C1 segment of cervical spinal cord (tissue), 14 donors: ENCODE results near the gene CTNNA3.

Source experiments
- DNase-seq, 14 donors: peaks; one replicate each; lab custom pipeline; 2025; lab: John Stamatoyannopoulos, UW

Gene CTNNA3

DNA sequence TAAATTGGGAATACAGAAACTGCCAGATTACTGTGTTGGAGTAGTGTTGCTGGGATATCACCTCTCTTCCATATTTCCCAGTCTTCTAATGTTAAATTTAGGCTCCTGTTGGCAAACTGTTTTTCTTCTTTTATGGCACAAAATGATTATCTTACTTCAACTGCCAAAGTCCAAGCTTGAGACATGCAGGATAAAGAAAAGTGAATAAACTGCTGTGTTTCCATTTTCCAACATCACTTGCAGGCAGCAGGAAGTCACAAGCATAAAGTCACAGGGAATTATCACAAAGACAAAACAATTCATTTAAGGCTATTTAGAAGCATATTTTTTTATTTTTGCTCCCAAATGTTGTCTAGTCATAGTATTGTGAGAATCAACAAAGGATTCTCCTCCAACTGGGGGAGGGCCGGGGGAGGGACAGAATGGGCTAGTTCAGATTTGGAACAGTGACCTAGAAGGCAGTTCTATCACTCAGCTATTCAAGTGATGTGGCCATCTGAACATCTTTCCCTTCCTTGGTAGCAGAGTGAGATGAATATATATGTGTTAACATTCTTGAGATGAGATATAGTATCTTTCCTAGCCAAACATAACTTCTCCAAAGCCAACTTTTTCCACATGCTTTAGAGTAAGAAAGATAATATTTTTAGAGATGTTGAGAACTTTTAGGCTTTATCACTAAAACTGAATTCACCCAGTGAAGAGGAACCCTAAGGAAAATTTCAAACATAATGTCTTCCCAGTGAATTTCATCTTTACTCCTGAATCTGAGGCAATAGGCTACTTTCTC is 364.7 kb downstream of the CTNNA3 start:
- DNase-seq: no peak

DNA sequence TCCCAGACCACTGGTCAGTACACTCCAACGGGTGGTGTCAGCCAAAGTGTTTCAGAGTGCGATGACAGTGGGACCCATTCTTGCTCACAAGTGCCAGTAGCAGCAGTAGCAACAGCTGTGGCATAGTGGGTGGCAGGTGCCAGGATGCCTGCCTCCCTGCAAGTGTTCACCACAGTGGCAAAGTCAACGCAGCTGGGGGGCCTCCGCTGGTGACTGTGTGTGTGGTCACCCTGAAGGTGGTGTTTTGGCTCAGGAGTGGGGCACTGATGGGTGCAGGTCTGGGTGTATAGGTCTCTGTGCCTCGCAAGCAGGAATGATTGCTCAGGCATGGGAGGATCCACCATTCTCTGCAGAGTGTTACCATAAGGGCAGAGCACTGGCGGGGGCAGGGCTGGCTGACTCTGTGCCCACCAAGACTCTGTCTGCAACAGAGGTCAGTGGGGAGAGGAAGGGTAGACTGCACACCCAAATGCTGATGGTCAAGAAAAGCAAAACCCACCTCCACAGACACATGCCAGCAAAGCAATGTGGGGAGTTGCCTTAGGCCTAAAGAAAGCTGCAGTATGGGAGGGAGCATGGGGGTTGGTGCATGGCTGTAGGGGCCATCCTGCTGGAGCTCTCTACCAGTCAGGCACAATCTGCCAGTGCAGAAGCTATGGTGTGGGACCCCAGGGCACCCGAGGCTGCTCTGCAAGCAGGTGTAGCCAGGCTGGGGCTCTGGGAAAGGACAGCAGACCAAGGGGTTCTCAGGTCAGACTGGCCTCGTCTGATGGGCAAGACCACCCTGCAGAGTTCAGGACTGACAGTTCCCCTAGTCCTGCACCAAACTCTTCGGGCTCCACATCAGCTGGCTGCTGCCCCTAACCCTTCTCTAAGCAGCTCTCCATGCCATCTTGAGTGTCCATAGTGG is 368.1 kb downstream of the CTNNA3 start:
- no peak for DNase-seq

DNA sequence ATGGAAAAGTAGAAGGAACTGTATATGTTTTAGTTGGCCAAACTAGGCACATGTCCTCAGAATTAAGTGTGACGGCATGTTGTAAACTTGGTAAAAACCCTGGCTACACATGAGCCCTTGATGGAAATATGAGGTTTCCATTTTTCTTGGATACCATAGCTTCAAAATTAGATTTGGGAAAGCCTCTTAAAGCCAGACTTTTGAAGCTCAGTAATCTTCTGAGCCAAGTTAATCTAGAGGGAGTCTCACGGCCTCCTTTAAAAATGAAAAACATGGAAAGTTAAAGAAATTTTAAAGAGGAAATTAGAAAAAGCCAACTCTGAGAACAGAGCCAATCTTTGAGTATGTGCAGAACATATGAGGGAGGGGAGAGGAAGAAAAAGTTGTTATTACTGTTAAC is 376.0 kb downstream of the CTNNA3 start:
- no peak for DNase-seq

DNA sequence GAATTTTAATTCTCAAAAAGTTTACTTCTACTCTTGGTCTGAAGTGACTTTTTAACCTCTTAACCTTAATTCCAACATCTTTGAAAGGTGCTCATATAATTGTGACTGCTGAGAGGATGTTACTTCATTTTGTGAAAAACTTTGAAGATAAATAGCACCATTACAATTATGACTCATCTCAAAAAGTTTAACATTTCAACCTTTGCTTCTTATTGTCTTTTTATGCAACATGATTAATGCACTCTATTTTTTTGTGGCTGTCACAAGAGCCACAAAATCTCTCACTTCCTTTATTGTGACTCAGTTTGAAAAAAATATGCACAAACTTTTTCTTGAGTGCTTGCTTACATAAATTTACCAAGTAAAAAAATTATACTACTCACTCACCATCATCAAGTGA is 387.1 kb downstream of the CTNNA3 start:
- DNase-seq: no peak

DNA sequence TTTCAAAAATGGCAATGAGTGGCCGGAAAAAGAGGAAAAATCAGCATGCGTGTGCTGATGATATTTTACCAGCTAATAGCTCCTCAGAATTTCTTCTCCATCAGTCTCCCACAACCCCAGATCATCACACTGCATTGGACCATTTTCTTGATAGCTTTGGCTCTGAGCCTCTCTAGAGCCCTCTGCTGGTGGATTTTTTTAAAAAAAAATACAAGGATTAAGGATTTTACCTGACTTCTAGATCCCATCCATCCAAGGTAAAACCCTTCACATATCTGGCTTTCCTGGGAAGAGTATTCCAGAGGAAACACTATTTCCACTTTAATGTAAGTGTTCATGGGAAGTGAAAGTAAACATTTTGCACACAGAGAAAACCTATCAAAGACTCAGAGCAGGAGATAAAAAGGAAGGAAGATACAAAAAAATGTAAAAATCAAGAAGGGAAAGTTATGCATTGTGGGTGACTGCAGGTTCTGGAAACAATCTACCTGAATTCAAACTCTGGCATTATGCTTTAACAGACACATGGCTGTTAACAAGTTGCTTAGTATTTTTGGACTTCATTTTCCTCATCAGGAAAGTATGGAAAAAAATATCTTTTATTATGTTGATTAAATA is 389.3 kb downstream of the CTNNA3 start:
- peak in 1 of 14 donors; percentile 1 for DNase-seq

DNA sequence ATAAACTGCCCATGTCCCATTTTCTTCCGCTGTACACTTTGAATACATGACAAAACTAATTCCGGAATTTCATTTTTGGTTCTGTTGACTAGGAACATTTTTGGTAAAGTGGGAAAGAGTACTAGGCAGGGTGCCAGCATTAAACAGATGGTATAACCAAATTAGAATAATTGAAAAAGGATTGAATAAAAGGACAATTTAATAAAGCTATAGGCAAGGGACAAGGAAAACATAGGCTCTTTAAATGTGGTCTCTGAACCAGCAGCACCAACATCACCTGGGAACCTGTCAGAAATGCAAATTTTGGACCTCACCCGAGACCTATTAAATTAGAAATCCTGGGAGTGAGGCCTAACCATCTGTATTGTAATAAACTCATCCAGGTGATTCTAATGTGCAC is 393.3 kb downstream of the CTNNA3 start:
- DNase-seq: peak in 1 of 14 donors; percentile 29

DNA sequence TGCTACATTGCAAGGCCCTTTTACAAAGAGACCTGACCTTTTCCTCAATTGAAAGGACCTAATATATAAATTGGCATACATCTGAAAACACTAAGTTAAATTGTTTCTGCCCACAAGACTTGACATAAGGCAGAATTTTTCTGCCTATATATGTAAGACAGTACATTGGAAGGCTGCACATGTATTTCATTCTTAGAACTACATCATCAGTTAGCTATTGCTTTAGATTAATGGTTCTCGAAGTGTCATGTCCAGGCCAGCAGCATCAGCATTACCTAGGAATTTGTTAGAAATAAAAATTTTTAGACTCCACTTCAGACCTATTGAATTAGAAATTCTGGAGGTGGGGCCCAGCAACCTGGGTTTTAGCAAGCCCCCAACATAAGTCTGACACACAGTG is 396.2 kb downstream of the CTNNA3 start:
- no peak for DNase-seq

DNA sequence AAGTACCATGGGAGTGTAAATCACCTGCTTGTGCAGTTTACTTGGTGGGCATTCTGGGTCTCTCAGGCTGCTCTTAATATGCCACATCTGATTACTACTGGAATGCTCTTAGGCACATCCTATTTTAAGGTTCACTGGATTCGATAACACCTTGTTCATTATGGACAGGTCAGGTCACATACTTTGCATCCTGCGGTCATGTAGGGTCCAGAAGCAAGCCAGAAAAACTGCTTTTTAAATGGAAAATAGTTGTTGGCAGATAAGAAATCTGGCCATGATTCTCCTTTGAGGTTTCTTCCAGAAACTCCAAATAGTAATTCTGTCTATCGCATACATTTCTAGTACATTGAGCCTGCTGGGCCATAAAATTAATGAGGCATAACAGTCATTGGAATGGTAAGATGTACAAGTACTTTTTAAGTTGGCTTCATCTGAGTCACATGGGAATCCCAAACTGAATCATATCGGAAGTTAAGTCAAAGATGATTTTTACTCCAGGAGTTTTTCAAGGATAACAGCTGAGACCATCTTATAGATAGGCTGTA is 398.3 kb downstream of the CTNNA3 start:
- no peak for DNase-seq

DNA sequence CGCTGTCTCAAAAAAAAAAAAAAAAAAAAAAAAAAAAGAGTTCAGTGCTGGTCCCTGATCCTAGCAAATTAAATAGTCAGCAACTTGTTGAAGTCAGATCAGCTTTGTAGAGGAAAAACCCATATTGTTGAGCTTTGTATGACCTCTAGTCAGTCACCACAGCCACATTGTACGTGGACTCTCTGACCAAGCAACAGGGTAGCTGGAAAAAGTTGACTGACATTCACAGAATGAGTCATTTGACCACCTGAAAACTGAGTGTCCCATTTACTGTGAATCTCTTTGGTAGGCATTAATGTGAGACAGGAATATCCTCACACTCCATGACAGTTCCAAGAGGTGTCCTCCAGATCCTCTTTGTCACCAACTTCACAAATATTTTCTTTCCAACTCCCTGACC is 399.1 kb downstream of the CTNNA3 start:
- no peak for DNase-seq

DNA sequence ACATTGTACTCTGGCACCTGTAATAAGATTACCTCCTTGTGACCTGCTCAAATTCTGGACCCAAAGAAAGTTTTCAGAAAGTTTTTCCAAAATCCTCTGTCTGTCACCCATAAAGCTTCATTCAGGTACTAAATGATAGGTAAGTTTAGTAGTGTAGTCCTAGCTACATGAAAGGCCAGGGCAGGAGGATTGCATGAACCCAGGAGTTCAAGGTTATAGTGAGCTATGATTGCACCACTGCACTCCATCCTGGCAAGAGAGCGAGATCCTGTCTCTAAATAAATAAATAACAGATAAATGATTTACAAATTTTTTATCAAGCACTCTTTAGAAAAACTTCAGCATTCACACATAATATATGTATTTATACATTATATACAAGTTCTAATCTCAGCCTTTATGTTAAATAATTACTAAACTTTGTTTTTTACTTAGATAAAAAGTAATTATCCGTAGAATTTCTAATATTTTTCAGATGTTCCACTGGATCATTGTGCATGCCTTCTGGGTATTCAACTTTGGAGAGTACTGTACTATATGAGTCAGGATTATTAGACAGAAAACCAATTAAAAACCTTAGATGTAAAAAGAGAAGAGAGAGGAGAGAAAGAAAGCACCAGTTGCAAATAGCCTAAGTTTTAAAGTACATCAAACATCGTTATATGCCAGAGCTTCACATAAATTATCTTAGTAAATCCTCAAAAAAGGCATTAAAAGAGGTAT is 407.1 kb downstream of the CTNNA3 start:
- no peak for DNase-seq

DNA sequence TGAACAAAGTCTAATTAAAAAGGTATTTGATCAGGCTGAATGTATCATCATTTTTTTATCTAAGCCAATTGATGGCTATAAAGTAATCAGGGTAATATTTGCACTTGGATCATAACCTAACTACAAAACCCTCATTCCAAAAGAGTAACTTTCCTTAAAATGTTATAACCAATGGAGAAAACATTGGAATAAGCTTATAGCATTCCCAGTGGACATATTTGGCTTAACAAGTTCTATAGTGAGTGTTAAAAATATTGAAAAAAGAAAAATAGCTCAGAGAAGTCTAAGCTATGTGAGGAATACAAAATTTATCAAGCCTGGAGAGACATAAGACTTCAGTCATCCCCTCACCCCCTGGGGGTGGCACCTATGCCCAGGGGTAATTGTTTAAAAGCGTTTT is 411.4 kb downstream of the CTNNA3 start:
- DNase-seq: no peak

DNA sequence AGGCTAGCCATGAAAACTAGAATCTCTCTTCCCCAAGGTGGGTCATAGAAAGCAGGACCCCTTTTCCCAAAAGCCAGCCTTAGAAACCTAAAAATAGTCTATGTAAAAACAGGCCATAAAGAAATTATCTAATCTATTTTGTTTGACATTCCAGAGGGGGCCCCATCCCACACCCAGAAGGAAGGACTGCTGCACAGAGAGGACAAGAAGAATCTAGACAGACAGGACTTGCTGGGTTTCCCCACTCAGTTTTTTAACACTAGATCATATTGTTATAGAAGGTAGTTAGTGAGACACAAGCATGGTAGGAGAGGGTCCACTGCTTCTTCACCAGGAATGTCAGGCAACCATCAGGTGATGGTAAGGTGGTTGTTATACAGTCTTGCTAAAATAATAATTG is 413.1 kb downstream of the CTNNA3 start:
- DNase-seq: no peak

DNA sequence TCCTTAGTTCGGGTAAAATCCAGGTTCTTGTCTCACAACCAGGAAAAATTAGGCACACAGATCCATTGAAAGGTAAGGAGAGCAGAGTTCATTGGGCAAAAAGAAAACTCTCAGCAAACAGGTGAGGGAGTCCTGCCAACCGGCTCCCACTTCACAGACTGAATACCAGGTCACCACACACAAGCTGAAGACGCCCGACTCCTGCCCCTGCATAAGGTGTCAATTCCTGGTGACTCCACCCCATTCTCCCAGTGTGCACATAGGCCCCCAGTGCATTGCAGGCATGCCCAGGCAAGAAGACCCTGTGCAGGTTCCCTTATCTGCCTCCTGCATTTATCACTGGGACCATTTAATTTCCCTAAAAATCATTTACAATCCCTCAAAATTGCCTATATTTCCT is 415.6 kb downstream of the CTNNA3 start:
- DNase-seq: no peak

DNA sequence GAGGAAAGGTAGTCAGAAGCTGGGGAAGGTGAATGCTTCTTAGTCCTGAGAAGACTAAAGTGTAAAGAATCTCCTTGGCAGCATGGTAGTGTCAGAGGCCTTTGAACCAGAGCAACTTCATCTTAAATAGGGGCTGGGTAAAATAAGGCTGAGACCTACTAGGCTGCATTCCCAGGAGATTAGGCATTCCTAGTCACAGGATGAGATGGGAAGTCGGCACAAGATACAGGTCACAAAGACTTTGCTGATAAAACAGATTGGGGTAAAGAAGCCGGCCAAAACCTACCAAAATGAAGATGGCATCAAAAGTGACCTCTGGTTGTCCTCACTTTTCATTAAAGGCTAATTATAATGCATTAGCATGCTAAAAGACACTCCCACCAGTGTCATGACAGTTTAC is 418.6 kb downstream of the CTNNA3 start:
- no peak for DNase-seq

DNA sequence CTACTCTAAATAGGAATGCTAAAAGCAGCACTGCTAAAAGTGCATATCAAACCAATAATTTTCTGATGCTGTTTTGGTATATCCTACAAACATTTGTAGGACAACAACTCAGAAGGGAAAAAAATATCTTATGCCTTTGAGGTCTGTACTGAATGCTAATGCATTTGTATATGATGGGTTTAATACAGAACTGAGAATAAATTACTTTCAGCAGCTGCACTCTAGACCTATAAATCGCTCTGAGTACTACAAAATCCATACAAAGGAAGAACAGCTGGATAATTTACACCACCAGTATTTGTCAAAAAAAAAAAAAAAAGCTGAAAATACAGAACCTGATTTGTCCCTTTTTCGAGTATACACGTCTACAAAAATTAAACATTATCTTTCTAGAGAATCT is 426.2 kb downstream of the CTNNA3 start:
- DNase-seq: no peak

DNA sequence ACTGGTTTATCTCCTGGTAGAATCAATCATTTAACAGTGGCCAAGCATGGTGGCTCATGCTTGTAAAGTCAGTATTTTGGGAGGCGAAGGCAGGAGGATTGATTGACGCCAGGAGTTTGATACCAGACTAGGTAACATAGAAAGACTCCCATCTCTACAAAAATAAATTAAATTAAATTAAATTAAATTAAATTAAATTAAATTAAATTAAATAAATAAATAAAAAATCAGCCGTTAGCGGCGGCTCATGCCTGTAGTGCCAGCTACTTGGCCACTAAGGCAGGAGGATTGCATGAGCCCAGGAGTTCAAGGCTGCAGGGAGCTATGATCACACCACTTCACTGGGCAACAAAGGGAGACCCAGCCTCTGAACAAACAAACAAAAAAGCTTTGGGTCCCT is 427.8 kb downstream of the CTNNA3 start:
- DNase-seq: no peak

DNA sequence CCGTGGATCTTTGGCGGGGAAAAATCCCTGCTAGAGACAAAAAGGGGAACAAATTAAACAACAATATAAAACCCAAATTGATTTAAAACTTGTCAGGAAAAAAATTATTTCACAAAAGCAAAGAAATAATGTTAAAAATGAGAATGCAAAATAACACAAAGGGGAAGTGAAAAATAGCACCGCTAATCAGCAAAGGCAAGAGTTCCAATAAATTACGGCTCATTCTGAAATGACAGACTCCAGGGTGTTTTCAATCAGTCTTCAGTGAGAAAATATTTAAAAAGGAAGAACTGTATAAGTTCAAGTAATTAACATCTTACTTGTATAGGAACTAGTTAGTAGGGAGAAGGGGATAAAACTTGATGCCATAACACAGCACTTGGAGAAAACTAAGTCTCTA is 433.3 kb downstream of the CTNNA3 start:
- no peak for DNase-seq

DNA sequence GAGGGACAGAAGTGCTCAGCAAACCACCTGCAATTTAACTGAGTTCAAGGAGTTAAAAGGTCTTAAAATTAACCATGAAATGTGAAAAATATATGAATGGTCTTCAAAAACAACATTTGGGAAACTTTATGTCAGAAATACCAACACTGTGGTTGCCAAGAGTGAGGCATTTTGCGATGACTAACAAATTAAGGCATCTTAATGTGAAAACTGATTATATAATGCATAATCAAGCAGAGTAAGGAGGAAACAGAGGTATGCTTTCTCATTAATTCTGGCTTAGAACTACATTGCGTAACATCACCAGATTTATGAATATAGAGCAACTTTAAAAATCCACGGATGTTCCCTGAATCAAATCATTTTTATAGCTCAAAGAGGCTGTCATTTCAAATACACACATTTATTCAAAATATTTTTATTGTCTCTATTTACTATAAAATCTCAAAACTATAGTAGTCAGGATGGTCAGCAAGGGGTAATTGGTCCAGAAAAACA is 434.6 kb downstream of the CTNNA3 start:
- DNase-seq: no peak

DNA sequence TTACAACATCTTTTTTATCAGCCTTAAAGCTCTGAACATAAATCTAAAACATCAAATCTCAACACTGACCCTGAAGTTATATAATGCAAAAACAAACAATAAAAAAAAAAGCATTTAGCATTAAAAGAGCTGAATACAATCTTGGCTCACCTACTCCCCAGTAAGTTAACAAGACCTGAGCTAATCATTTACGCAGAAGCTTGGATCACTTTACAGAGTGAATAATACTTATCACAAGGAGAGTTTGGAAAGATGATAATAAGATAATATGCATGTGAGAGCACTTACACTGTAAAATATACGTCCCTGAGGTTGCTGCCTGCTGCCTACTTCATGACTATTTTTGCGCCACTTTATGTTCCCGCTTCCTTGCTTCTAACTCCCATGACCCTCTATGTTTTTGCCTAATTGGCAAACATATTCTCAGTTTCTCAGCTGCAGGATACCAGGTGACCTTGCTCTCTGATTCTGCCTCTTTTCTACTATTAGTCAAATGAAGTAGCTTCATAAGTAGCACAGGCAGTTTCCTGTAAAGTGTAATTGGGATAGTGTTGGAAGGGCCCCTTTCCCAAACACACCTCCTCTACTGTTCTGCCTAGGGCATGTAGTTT is 436.6 kb downstream of the CTNNA3 start:
- no peak for DNase-seq

DNA sequence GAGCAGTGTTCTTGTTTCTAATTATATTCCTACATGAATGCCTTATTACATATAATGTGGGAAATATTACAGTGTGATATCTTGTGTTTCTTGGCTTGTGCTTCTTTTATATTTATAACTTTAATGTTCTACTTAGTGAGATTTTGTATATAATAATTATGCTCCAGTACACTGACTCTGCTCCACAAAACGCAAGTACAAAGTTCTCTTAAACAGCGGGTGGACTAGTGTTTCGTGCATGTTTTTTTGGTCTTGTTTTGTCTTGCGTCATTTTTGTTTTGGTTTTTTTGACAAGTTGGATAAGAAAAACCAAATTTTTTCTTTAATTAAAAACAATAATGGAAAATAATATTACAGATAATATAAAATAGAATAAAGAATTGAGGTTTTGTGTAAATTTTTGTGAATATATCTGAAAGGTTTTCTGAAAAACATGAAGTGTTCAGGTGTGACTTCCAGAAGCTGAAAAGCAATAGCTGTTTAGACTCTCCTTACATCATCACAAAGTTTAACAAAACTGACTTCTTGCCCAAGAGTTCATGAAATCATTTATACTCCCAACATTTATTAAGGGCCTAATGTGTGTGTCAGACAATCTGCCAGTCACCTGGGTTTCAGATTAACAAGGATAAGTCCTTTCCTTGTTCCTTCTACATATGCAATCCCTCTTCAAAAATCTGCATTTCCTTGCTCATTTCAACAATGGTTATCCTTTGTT is 438.4 kb downstream of the CTNNA3 start:
- no peak for DNase-seq
